Cardiac muscle cell (in vitro differentiated cells and primary cell): ENCODE measurements around the gene KLK14. TPM values are rescaled to one million over a fixed set of nuclear protein-coding genes. Genes with fewer than 3 reads are reported as not detected.

ENCODE experiments used
- DNase-seq, 2 donors: peaks; one replicate each; pipeline versions ENCODE4 v3.0.0 to v3.0.0-alpha.2; 2010 to 2017; ENCODE audit warnings: low read depth in 1 of 2, low spot score in 1 of 2
- H3K27ac ChIP-seq: fragments of 200-600 bp; sonication (generic); 2 replicates; pipeline ENCODE4 v1.5.1; 2016
- H3K27me3 ChIP-seq: fragments of 200-600 bp; sonication (generic); 2 replicates; pipeline ENCODE4 v1.6.0; 2016; ENCODE audit warnings: control low read depth
- H3K36me3 ChIP-seq: fragments of 200-600 bp; sonication (generic); 2 replicates; pipeline ENCODE4 v1.5.1; 2016; ENCODE audit warnings: control low read depth
- H3K4me1 ChIP-seq: fragments of 200-600 bp; sonication (generic); 2 replicates; pipeline ENCODE4 v1.8.1; 2017; ENCODE audit warnings: low read depth, mild to moderate bottlenecking, mixed run types
- H3K4me3 ChIP-seq: fragments of 200-600 bp; sonication (generic); 2 replicates; pipeline ENCODE4 v1.5.1; 2016; ENCODE audit warnings: mild to moderate bottlenecking
- H3K9me3 ChIP-seq: fragments of 200-600 bp; sonication (generic); 2 replicates; pipeline ENCODE4 v1.5.1; 2017; ENCODE audit warnings: low read depth, mild to moderate bottlenecking, control low read depth
- polyA plus RNA-seq: library from polyadenylated mRNA; unstranded; fragments of >200 nt; fragmentation: Nextera tagmentation; extraction: Ambion mirVana; gene quantifications from 2 replicates; pipeline ENCODE4 v1.2.1, GENCODE V29; 2016
- total RNA-seq: library from RNA; depleted of rRNA; stranded (reverse); fragments of >200 nt; gene quantifications from 2 replicates; pipeline ENCODE4 v1.2.3, GENCODE V29; 2016
- TF ChIP-seq, protein P1 (sequence below): IDR thresholded peaks from 2 replicates; pipeline ENCODE4 v1.5.1; 2012; ENCODE audit warnings: low read depth, mild to moderate bottlenecking, low read length

KLK14 gene
- total and polyA plus RNA-seq, 2 experiments from 2014 or later = 0.24 TPM; not detected in 1

DNA sequence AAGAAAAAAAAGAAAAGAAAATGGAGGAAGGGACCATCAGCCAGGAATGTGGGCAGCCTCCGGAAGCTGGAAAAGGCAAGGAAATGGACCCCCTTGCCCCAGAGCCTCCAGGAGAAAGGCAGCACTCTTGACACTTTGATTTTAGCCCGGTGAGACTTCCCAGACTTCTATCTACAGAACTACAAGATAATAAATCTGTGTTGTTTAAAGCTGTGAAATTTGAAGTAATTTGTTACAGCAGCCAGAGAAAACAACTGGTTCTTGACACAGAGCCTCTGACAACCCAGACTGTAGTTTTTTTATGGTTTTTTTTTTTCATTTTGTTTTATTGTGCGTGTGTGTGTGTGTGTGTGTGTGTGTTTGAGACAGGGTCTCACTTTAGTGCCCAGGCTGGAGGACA is 17.9 kb upstream of the KLK14 start:
- no peak for DNase-seq
- H3K36me3 ChIP-seq = no peaks in the 10 kb centered on the region
- no peak overlapping the region for H3K4me3 ChIP-seq
- H3K4me1 ChIP-seq = no peaks in the 10 kb centered on the region
- no peaks in the 10 kb centered on the region for H3K27me3 ChIP-seq
- H3K27ac ChIP-seq = no peak overlapping the region
- TF ChIP-seq, protein P1, sequence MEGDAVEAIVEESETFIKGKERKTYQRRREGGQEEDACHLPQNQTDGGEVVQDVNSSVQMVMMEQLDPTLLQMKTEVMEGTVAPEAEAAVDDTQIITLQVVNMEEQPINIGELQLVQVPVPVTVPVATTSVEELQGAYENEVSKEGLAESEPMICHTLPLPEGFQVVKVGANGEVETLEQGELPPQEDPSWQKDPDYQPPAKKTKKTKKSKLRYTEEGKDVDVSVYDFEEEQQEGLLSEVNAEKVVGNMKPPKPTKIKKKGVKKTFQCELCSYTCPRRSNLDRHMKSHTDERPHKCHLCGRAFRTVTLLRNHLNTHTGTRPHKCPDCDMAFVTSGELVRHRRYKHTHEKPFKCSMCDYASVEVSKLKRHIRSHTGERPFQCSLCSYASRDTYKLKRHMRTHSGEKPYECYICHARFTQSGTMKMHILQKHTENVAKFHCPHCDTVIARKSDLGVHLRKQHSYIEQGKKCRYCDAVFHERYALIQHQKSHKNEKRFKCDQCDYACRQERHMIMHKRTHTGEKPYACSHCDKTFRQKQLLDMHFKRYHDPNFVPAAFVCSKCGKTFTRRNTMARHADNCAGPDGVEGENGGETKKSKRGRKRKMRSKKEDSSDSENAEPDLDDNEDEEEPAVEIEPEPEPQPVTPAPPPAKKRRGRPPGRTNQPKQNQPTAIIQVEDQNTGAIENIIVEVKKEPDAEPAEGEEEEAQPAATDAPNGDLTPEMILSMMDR = no peak
- no peaks in the 10 kb centered on the region for H3K9me3 ChIP-seq

DNA sequence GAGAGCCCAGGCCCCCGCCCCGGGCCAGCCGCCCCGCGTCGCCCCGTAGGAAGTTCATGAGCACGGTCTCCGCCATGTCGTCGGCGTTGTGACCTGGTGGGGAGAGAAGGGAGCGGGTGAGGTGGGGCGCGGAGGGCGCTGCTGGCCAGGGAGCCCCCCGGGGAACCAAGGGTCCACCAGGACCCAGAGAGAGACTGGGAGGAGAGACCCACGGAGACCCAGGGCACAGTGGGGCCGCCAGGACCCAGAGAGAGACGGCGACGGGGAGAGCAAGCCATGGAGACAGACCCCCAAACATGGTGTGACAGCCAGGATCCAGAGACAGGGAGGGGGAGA is 16.3 kb upstream of the KLK14 start:
- Histone ChIP-seq H3K27ac (no peak overlapping the region), H3K4me3 (no peak overlapping the region), H3K4me1 (no peaks in the 10 kb centered on the region), H3K9me3 (no peaks in the 10 kb centered on the region), H3K36me3 (no peaks in the 10 kb centered on the region), H3K27me3 (no peaks in the 10 kb centered on the region)
- DNase-seq = no peak
- TF ChIP-seq, protein P1 = no peak

DNA sequence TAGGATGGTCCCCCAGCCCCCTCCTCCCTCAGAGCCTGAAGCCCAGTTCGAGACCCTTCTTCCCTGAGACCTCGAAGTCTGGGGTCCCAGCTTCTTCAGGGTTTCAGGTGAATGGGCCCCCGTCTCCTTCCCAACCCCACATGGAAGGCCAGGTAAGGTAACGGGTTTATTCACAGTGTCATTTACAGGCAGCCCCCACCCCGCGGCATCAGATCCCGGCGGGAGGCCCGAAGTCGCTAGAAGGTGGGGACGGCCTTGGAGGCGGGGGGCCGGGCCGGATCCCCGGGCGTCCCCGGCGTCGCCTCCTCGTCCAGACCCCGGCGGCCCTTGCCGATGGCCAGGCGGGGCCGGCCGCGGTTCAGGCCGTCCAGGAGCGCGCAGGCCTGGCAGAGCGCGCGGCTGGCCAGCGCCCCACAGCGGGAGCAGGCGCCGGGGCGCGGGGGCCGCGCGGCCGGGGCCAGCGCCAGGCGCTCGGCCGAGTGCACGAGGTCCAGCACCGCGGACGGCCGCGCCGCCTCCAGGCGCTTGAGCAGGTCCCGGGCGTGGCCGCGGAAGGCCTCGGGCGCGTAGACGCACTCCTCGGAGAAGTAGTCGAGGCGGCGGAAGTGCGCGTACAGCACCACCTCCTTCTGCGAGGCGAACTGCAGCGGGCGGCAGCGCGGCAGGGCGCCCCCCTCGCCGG is 15.8 kb upstream of the KLK14 start:
- Histone ChIP-seq H3K4me1 (no peaks in the 10 kb centered on the region), H3K4me3 (no peak overlapping the region)
- TF ChIP-seq, protein P1 = no peak

DNA sequence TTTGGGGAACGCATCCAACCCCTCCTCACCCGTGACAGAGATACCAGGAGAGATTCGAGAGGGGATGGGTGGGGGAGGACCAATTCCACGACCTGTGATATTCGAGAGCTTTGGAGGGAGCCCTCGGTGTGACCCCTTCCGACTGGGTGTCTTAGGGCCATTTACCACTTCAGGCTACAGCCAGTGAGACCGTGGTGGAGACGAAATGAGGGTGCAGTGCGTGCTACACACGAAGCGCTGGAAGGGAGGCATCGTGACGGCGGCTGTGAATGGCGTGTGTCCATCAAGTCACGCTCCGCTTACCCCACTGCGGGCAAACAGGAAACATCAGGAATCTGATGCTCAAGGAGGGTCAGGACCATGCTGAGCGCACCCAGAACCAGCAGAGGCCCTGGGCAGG is 15.1 kb upstream of the KLK14 start:
- no peaks in the 10 kb centered on the region for H3K9me3 ChIP-seq
- no peaks in the 10 kb centered on the region for H3K27me3 ChIP-seq
- no peak for DNase-seq
- no peak overlapping the region for H3K4me3 ChIP-seq
- H3K36me3 ChIP-seq = no peaks in the 10 kb centered on the region
- H3K27ac ChIP-seq = no peak overlapping the region
- no peaks in the 10 kb centered on the region for H3K4me1 ChIP-seq
- TF ChIP-seq, protein P1 = no peak

More for the DNA sequence above, 15.8 kb upstream of the KLK14 start:
- no peaks in the 10 kb centered on the region for H3K9me3 ChIP-seq
- H3K27me3 ChIP-seq = no peaks in the 10 kb centered on the region
- peak; percentile 33 to 69 for DNase-seq
- no peak overlapping the region for H3K27ac ChIP-seq
- no peaks in the 10 kb centered on the region for H3K36me3 ChIP-seq

DNA sequence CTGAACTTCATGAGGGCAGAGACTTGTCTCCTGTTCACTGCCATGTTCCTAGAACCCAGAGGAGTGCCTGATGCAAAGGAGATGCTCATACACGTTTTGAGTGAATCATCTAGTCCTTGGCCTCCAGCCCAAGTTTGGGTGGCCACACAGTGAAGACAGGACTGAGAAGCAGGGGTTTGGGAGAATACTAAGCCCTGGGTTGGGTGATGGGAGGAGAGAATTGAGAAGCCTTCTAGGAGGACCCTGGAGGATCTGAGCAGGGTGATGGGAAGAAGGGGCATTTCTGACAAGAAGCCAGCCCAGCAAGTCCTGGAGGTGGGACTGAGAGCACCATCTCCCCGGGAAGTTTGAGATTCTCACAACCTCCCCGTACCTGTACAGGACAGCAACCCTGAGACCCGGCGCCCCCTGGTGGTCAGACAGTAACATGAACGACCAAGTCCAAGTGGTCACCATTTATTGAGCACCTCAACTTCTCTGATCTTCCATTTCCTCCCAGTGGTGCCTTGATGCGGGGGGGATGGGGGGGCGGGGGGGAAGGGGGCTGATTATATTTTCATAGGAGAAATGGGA is 14.6 kb upstream of the KLK14 start:
- H3K27ac ChIP-seq = no peak overlapping the region
- TF ChIP-seq, protein P1 = peak; percentile 77
- no peaks in the 10 kb centered on the region for H3K4me1 ChIP-seq
- H3K9me3 ChIP-seq = no peaks in the 10 kb centered on the region
- no peak overlapping the region for H3K4me3 ChIP-seq
- no peaks in the 10 kb centered on the region for H3K36me3 ChIP-seq
- peak; percentile 65 to 79 for DNase-seq
- H3K27me3 ChIP-seq = no peaks in the 10 kb centered on the region
